Measurements from ENCODE around the gene DKKL1.

DNA sequence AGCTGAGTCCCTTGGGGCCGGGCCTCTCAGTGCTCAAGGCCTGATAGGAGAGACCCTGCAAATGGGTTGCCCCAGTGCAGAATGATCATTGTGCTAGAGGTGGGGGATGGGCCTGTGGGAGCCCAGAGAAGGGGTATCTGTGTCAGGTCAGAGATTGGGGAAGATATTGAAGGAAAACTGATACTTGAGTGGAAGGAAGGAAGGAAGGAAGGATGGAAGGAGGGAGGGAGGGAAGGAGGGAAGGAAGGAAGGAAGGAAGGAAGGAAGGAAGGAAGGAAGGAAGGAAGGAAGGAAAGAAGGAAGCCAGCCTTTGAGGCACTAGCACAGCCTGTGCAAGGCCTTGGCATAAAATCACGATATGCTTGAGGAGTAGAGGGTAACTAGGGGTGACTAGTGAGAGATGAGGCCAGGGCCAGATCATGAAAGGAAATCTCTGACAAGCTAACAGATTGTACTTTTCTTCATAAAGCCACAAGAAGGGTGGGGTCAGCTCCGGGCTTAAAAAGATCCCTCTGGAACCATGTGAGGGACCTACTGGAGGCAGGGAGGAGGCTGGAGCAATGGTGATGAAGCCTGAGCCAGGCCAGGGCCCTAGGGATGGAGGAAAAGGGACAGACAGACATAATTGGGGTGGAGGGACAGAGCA is 48.1 kb downstream of the DKKL1 start:
- TF ChIP-seq, protein P1, sequence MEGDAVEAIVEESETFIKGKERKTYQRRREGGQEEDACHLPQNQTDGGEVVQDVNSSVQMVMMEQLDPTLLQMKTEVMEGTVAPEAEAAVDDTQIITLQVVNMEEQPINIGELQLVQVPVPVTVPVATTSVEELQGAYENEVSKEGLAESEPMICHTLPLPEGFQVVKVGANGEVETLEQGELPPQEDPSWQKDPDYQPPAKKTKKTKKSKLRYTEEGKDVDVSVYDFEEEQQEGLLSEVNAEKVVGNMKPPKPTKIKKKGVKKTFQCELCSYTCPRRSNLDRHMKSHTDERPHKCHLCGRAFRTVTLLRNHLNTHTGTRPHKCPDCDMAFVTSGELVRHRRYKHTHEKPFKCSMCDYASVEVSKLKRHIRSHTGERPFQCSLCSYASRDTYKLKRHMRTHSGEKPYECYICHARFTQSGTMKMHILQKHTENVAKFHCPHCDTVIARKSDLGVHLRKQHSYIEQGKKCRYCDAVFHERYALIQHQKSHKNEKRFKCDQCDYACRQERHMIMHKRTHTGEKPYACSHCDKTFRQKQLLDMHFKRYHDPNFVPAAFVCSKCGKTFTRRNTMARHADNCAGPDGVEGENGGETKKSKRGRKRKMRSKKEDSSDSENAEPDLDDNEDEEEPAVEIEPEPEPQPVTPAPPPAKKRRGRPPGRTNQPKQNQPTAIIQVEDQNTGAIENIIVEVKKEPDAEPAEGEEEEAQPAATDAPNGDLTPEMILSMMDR (IDR thresholded peaks at IDR 0.05; ENCODE audit: low read depth, low read length), result no peak
- TF ChIP-seq POLR2A (IDR thresholded peaks at IDR 0.05; ENCODE audit: extremely low read depth, insufficient read length) (no peak), MYC (IDR thresholded peaks at IDR 0.05; ENCODE audit: low read depth, low read length) (no peak)
